Stimulated activated effector memory CD8-positive, alpha-beta T cell treated with anti-CD3 and anti-CD28 coated beads, Interleukin-12 subunit alpha, Interleukin-12 subunit beta, amount 100 ng/mL, for 72 hours (primary cell): ENCODE results near the gene CORT.
A peak's percentile ranks its signal among the peaks of the same experiment; 100 is the strongest.

ENCODE experiments used
- ATAC-seq: fragments of 150-1000 bp; cut with Tn5 transposase; 2 replicates; pipeline ENCODE4 v1.10.0; 2021
- DNase-seq, 2 donors: peaks; one replicate each; pipeline ENCODE4 v3.0.0; 2021 to 2022; ENCODE audit warnings: low spot score in 2 of 2
- H3K27ac Mint-ChIP-seq: one replicate; pipeline ENCODE4 v1.8.0; 2022; ENCODE audit warnings: mild to moderate bottlenecking, mixed read lengths
- H3K36me3 Mint-ChIP-seq: one replicate; pipeline ENCODE4 v1.8.0; 2022; ENCODE audit warnings: mild to moderate bottlenecking, mixed read lengths
- H3K4me1 Mint-ChIP-seq: one replicate; pipeline ENCODE4 v1.8.0; 2022; ENCODE audit warnings: mixed read lengths
- H3K4me3 Mint-ChIP-seq: one replicate; pipeline ENCODE4 v1.8.0; 2022; ENCODE audit warnings: mild to moderate bottlenecking, mixed read lengths
- H3K9me3 Mint-ChIP-seq: one replicate; pipeline ENCODE4 v1.8.0; 2022; ENCODE audit warnings: mixed read lengths

CORT gene

DNA sequence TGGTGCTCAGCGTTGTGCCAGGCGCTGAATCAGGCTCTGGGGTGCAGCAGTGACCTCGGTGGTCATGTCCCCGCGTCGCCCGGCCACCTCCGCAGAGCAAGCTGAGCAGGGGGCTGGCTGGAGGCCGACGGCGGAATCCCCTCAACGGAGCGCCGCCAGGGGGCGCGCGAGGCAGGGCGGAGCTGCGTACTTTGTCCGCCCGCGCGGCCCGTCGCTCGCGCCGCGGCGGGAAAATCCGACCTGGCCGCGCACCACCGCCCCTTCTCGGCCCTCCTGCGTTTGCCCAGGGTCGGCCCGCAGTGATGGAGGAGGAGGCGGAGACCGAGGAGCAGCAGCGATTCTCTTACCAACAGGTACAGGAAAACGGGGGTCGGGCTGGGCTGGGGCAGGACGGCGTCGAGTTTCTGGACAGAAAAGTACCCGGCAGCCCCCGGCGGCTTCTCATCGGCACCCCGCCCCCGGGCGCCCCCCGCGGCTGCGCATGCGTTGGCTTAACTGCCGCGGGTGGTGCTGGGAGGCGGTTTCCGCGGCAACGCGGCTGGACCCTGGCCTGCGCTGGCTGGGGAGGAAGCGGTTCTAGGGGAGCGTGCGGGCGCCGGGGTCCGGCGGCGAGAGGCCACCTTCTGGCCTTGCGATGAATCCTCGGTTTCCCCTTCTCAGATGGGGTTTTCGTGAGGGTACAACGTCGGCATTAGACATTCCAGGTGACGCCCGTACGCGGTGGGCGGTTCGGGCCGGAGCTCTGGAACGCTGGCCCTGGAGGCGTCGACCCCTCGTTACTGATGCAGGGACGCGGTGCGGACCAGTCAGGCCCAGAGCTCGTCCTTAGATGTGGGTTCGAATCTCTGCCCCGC lies 19.4 kb upstream of the CORT start, which contains the start of gene CENPS:
CENPS (plus strand) TSS at position 218 of the 854 bp plus-strand sequence; CDS start at position 303, 85 bp downstream.
- Mint-ChIP-seq H3K4me3 (peak within 1 kb of the TSS; percentile 81), H3K4me1 (peaks cover 7% of the 10 kb centered on the region), H3K9me3 (no peaks in the 10 kb centered on the region), H3K27ac (peak within 1 kb of the TSS; percentile 88), H3K36me3 (peaks cover 19% of the 10 kb centered on the region)
- ATAC-seq (peak; percentile 86), DNase-seq (peak; percentile 94 to 95)

DNA sequence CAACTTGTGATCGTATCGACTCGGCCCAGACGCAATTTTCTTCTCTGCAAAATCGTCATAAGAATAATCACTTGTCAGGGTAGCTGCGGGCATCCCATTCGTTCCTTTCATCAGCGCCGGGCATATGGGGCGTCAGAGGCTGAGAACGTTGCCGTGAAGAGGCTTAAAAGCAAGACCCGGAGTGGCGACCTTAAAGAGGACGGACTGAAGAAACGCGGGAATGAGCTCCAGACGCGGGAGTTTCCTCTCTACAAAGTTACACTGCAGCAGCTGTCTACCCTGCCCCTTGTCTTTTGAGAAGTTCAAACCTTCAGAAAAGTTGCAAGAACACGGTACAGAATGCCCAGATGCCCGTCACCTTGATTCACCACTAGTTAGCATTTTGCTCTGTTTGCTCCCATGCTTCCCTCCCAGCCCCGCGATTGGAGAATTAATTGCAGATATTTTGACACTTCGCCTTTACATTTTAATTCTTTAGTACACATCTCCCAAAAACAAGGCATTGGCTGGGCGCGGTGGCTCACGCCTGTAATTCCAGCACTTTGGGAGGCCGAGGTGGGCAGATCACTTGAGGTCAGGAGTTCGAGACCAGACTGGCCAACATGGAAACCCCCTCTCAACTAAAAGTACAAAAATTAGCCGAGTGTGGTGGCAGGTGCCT lies 18.6 kb upstream of the CORT start:
- DNase-seq = no peak
- Mint-ChIP-seq H3K36me3 (peaks cover 19% of the 10 kb centered on the region), H3K27ac (peak overlapping the region; percentile 88), H3K4me1 (peaks cover 7% of the 10 kb centered on the region), H3K4me3 (peak overlapping the region; percentile 81), H3K9me3 (no peaks in the 10 kb centered on the region)
- peak; percentile 1 for ATAC-seq

GRCh38 chr1:10432910-10433700 lies 16.7 kb upstream of the CORT start:
- no peak overlapping the region for H3K27ac Mint-ChIP-seq
- ATAC-seq (no peak), DNase-seq (no peak)
- no peaks in the 10 kb centered on the region for H3K9me3 Mint-ChIP-seq
- no peak overlapping the region for H3K4me3 Mint-ChIP-seq
- peaks cover 19% of the 10 kb centered on the region for H3K36me3 Mint-ChIP-seq
- peaks cover 7% of the 10 kb centered on the region for H3K4me1 Mint-ChIP-seq

DNA sequence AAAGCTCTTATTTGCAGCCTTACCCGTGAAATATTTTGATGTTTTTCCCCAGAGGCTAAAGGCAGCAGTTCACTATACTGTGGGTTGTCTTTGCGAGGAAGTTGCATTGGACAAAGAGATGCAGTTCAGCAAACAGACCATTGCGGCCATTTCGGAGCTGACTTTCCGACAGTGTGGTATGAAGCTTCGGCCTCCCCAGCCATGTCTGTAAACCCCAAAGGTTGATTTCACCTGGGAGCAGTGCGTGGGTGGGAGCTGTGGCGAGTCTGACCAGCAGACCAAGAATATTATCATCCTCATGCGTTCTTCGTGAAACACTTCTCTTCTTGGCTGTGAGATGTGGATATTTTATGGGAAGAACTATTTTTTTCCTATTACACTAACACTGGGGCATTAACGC lies 16.0 kb upstream of the CORT start:
- Mint-ChIP-seq H3K4me1 (peaks cover 7% of the 10 kb centered on the region), H3K27ac (no peak overlapping the region), H3K9me3 (no peaks in the 10 kb centered on the region), H3K4me3 (no peak overlapping the region), H3K36me3 (peaks cover 19% of the 10 kb centered on the region)
- ATAC-seq = no peak
- DNase-seq = no peak

DNA sequence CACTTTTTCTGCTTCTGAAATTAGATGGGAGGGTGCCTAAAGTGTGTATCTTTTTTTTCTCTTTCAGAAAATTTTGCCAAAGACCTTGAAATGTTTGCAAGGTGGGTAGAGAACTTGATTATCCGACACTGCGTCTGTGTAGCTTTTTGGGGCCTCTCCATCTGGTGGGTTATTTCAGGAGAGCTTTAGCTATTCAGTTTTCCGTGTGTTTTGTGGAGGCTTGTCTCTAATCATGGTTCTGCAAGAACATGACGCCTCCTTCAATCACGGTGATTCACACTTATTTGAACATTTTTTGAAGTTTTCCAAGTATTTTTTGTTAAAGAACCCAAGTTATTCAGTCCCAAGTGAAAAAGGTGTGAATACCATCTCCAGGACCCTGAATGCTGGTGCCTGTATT lies 15.2 kb upstream of the CORT start:
- DNase-seq (no peak), ATAC-seq (no peak)
- H3K4me1 Mint-ChIP-seq = peaks cover 7% of the 10 kb centered on the region
- H3K9me3 Mint-ChIP-seq = no peaks in the 10 kb centered on the region
- H3K4me3 Mint-ChIP-seq = no peak overlapping the region
- H3K27ac Mint-ChIP-seq = no peak overlapping the region
- H3K36me3 Mint-ChIP-seq = peaks cover 19% of the 10 kb centered on the region

- ATAC-seq (no peak), DNase-seq (no peak)
- no peaks in the 10 kb centered on the region for H3K4me1 Mint-ChIP-seq
- no peaks in the 10 kb centered on the region for H3K9me3 Mint-ChIP-seq
- H3K27ac Mint-ChIP-seq = no peak overlapping the region
- H3K4me3 Mint-ChIP-seq = no peak overlapping the region
- H3K36me3 Mint-ChIP-seq = no peaks in the 10 kb centered on the region
These were observed 12.8 kb upstream of the CORT start for GRCh38 chr1:10437052-10437451.

DNA sequence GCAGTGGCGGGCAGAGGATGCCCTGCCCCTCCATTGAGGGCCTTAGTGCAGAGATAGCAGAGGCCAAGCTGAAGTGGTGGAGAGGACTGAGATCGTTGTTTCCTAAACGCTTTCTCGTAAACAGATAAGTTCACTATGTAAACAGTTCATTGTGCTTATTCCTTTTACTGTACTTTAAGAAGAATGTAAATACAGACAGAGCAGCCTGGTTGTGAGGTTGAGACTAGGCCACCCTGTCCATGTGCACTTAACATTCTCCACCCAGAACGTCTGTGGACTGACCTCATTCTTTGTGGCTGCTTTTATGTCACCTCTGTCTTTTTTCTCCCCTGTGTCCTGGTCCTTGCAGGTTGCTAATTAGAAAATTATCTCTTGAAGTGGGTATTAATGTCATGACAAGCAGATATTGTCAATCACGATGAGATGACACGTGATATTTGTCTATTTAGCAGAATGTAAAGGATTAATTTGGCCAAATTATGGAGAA lies 11.1 kb upstream of the CORT start:
- ATAC-seq (no peak), DNase-seq (no peak)
- Mint-ChIP-seq H3K4me1 (no peaks in the 10 kb centered on the region), H3K4me3 (no peak overlapping the region), H3K9me3 (no peaks in the 10 kb centered on the region), H3K27ac (no peak overlapping the region), H3K36me3 (no peaks in the 10 kb centered on the region)

DNA sequence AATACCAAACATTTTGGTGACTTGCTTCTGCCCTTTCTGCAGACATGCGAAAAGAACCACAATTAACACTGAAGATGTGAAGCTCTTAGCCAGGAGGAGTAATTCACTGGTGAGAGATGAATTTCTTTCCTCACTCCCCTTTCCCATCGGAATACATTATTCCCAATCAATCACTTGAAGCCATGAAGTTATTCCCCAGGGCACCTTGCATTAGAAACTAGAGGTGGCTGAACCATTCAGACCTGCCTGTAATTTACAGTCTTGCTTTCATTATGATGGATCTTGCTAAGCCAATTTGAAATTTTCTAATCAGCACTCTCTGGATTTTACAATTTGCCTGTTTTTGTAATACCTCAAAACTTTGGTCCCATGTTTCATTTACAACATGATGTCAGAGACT lies 9.5 kb upstream of the CORT start:
- H3K9me3 Mint-ChIP-seq = no peaks in the 10 kb centered on the region
- H3K27ac Mint-ChIP-seq = no peak overlapping the region
- no peak for ATAC-seq
- no peak for DNase-seq
- H3K4me1 Mint-ChIP-seq = no peaks in the 10 kb centered on the region
- H3K36me3 Mint-ChIP-seq = no peaks in the 10 kb centered on the region
- no peak overlapping the region for H3K4me3 Mint-ChIP-seq

DNA sequence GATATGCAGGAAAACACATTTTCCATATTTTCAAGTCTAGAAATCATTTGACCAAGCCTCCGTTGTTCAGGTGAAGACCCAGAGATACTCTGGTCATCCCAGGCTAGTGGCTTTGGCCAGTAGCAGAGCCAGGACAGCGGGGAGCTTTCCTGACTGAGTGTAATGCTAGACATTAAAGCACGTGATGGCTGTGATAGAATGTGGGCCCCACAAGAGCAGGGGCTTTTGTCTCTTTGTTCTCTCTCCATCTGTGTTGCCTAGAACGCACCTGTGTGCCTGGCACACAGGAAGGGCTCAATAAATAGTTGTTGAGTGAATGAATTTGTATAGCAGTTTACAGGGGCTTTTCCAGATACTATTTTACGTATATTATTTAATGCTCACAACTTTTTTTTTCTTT lies 9.0 kb upstream of the CORT start:
- Mint-ChIP-seq H3K36me3 (no peaks in the 10 kb centered on the region), H3K4me1 (no peaks in the 10 kb centered on the region), H3K27ac (no peak overlapping the region), H3K4me3 (no peak overlapping the region), H3K9me3 (no peaks in the 10 kb centered on the region)
- ATAC-seq (no peak), DNase-seq (no peak)

DNA sequence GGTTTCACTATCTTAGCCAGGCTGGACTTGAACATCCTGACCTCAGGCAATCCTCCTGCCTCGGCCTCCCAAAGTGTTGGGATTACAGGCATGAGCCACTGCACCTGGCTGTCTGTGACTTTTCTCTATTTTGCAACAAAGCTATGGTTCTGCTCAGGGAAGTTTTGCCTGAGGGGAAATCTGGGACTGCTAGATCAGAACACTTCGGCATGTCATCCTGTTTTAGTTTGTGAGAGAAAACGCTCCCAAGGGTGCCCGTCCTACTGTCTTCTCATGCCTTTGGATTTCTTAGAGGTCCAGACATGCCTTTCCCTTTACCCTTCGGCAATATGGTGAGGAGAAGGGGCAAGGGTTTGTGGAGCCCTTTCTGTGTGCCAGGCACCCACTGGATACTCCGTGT lies 5.6 kb upstream of the CORT start:
- no peak for DNase-seq
- H3K9me3 Mint-ChIP-seq = no peaks in the 10 kb centered on the region
- no peak for ATAC-seq
- no peaks in the 10 kb centered on the region for H3K36me3 Mint-ChIP-seq
- peak overlapping the region; percentile 34 for H3K27ac Mint-ChIP-seq
- no peak overlapping the region for H3K4me3 Mint-ChIP-seq
- H3K4me1 Mint-ChIP-seq = no peaks in the 10 kb centered on the region

GRCh38 chr1:10444795-10445397 lies 4.9 kb upstream of the CORT start:
- no peaks in the 10 kb centered on the region for H3K4me1 Mint-ChIP-seq
- peak overlapping the region; percentile 34 for H3K27ac Mint-ChIP-seq

DNA sequence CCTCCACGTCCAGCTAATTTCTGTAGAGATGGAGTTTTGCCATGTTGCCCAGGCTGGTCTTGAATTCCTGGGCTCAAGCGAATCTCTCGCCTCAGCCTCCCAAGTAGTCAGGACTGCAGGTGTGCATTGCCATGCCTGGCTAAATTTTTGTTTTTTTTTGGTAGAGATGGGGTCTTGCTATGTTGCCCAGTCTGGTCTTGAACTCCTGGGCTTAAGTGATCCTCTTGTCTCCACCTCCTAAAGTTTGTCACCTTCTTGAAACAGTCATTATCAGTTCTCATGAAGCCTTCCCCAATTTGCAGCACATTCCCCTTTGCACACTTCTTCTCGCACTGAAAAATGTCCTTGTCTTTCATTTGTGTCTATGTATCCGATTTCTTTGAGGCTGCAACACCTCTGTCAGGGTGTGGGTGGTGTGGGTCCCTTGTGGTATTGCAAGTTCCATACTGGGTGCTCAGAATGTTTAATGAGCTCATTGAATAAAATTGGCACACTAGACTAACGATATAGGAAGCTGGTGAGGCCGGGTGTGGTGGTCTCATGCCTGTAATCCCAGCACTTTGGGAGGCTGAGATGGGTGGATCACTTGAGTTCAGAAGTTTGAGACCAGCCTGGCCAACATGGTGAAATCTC lies 2.9 kb upstream of the CORT start:
- ATAC-seq (no peak), DNase-seq (no peak)
- Mint-ChIP-seq H3K4me1 (no peaks in the 10 kb centered on the region), H3K27ac (no peak overlapping the region), H3K36me3 (no peaks in the 10 kb centered on the region), H3K9me3 (no peaks in the 10 kb centered on the region), H3K4me3 (no peak overlapping the region)

More at GRCh38 chr1:10444795-10445397, 4.9 kb upstream of the CORT start:
- Mint-ChIP-seq H3K9me3 (no peaks in the 10 kb centered on the region), H3K36me3 (no peaks in the 10 kb centered on the region), H3K4me3 (no peak overlapping the region)
- DNase-seq = no peak
- ATAC-seq = peak; percentile 95

DNA sequence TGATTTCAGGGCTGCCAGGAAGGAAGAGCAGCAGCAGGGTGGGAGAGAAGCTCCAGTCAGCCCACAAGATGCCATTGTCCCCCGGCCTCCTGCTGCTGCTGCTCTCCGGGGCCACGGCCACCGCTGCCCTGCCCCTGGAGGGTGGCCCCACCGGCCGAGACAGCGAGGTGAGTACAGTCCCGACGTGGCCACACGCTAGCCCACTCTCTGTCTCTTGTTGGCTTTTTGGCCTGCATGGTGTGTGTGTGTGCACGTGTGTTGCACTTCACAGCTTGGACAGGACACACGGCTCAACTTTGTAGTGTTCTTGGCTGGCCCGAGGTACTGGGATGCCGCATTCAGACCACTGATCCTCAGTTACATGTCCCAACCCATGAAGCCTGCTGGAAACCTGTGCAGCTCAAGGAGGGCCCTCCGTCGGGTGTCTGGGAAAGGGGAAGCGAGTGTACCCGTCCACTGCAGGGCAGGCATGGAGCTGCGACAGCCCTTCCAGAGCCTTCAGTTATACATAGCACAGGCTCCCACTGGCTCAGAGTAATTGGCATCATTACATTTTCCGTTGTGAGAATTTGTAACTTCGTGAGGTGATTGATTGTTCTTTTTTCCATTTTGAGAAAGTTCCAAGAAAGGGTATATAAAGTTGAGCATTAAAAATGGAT lies 454 bp downstream of the CORT start:
- DNase-seq = no peak
- Mint-ChIP-seq H3K9me3 (no peaks in the 10 kb centered on the region), H3K4me1 (no peaks in the 10 kb centered on the region), H3K27ac (no peak overlapping the region), H3K4me3 (no peak overlapping the region), H3K36me3 (no peaks in the 10 kb centered on the region)
- no peak for ATAC-seq

DNA sequence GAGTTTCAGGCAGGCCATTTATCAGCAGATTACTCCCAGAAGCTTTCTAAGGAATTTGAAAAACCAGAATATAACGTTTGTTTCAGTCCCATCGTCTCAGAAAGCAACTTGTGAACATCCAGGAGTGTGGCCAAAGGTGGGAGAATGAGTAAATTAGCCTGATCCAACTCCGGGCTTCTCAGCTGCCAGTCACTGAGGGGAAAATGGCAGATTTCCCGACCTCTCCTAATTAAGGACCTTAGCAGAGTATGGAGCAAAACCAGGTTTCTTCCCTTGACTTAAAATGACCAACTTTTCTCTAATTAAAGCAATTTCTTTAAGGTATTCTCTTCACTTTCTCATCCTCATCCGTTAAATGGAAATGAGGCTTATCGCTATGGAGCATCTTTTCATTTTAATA lies 1.0 kb downstream of the CORT start:
- Mint-ChIP-seq H3K27ac (no peak overlapping the region), H3K9me3 (no peaks in the 10 kb centered on the region), H3K36me3 (peaks cover 2% of the 10 kb centered on the region), H3K4me1 (no peaks in the 10 kb centered on the region), H3K4me3 (no peak overlapping the region)
- ATAC-seq (no peak), DNase-seq (no peak)
